Right lobe of liver (tissue), 4 donors: Measurements from ENCODE around the gene SH3YL1.

Experiments used
- POLR2A ChIP-seq: fragments of 450-650 bp; IDR thresholded peaks from one replicate; pipeline ENCODE4 v1.6.1; 2017; ENCODE audit warnings: antibody characterized with exemption, mild to moderate bottlenecking
- TF ChIP-seq, protein P1 (sequence below), 4 donors: fragments of 200-600 bp in 3 of 4; fragments of 450-650 bp in 1 of 4; IDR thresholded peaks; one replicate each; pipeline versions ENCODE4 v1.5.1 to v1.8.0; 2016 to 2022; ENCODE audit warnings: antibody characterized with exemption in 4 of 4, mild to moderate bottlenecking in 2 of 4
- donor health status: DM: no; HTN: no; CAD: no.
- donor health status: DM: no; HTN: no; CAD: no.
- donor health status: DM: no; HTN: yes; CAD: no.

GRCh38 chr2:309954-310510, 46.2 kb upstream of the SH3YL1 start:
- TF ChIP-seq, protein P1, sequence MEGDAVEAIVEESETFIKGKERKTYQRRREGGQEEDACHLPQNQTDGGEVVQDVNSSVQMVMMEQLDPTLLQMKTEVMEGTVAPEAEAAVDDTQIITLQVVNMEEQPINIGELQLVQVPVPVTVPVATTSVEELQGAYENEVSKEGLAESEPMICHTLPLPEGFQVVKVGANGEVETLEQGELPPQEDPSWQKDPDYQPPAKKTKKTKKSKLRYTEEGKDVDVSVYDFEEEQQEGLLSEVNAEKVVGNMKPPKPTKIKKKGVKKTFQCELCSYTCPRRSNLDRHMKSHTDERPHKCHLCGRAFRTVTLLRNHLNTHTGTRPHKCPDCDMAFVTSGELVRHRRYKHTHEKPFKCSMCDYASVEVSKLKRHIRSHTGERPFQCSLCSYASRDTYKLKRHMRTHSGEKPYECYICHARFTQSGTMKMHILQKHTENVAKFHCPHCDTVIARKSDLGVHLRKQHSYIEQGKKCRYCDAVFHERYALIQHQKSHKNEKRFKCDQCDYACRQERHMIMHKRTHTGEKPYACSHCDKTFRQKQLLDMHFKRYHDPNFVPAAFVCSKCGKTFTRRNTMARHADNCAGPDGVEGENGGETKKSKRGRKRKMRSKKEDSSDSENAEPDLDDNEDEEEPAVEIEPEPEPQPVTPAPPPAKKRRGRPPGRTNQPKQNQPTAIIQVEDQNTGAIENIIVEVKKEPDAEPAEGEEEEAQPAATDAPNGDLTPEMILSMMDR (IDR thresholded peaks at IDR 0.05): no peak
- no peak for TF ChIP-seq POLR2A
